Endothelial cell of umbilical vein (primary cell): ENCODE measurements around the gene GRID1. TPM values are rescaled to one million over a fixed set of nuclear protein-coding genes. Genes with fewer than 3 reads are reported as not detected.

Source experiments
- BruUV-seq: library from RNA; stranded (reverse); fragments of 400-500 nt; replicated peaks from 2 replicates; lab custom pipeline; 2021; lab: Mats Ljungman, UMichigan
- CTCF ChIA-PET: fragments of 300-600, 350-600 bp; sonication (Branson Sonifier 250); formaldehyde crosslinking; loops from one replicate; lab custom pipeline; 2021; ENCODE audit warnings: antibody characterized with exemption, inconsistent platforms; lab: Charles Lee
- POLR2A ChIA-PET: fragments of 300-600, 350-600 bp; sonication (Branson Sonifier 250); formaldehyde crosslinking; loops from one replicate; lab custom pipeline; 2021; ENCODE audit warnings: antibody characterized with exemption, inconsistent platforms; lab: Charles Lee
- DNase-seq: peaks from one replicate; pipeline ENCODE4 v3.0.0-alpha.2; 2011; ENCODE audit warnings: low read depth, low spot score
- FAIRE-seq: peaks from 2 replicates; lab custom pipeline; 2011; peaks lifted over from hg19 to GRCh38; lab: Jason Lieb, UNC
- H2AFZ ChIP-seq: 2 replicates; pipeline ENCODE4 v1.6.0; 2012; ENCODE audit warnings: low read depth, low read length, control low read depth, inconsistent platforms
- H3K27ac ChIP-seq: 2 replicates; pipeline ENCODE4 v1.5.1; 2011; ENCODE audit warnings: low read depth, mild to moderate bottlenecking, control low read depth, low read length, moderate library complexity; ENCODE audit not compliant: insufficient read depth
- H3K27me3 ChIP-seq, 2 experiments: 2 replicates each; pipeline versions ENCODE4 v1.6.0 to v1.6.1; 2011; ENCODE audit warnings: low read length in 2 of 2, mixed read lengths in 1 of 2; ENCODE audit not compliant: control insufficient read depth in 2 of 2, insufficient read depth in 2 of 2
- H3K36me3 ChIP-seq, 2 experiments: 2 replicates in 1 of 2; 3 replicates in 1 of 2; pipeline ENCODE4 v1.5.1; 2011; ENCODE audit warnings: low read length in 2 of 2, mild to moderate bottlenecking in 1 of 2, moderate library complexity in 1 of 2; ENCODE audit not compliant: control insufficient read depth in 2 of 2, insufficient read depth in 2 of 2; ENCODE audit errors: extremely low read depth in 1 of 2
- H3K4me1 ChIP-seq: 3 replicates; pipeline ENCODE4 v1.5.1; 2011; ENCODE audit warnings: mild to moderate bottlenecking, low read length; ENCODE audit not compliant: control insufficient read depth, insufficient read depth; ENCODE audit errors: extremely low read depth
- H3K4me2 ChIP-seq: 2 replicates; pipeline ENCODE4 v1.6.1; 2011; ENCODE audit warnings: low read length, control low read depth, mixed read lengths; ENCODE audit not compliant: insufficient read depth
- H3K4me3 ChIP-seq, 3 experiments: fragments of 200-600 bp in 1 of 3; sonication (generic), shearing (Covaris generic) in 1 of 3; replicated peaks in 1 of 3; 2 replicates each; pipeline ENCODE4 v1.5.1; 2011 to 2016; ENCODE audit warnings: control low read depth in 3 of 3, low read length in 3 of 3, mild to moderate bottlenecking in 2 of 3, inconsistent platforms in 1 of 3, low read depth in 1 of 3, moderate library complexity in 1 of 3; ENCODE audit not compliant: insufficient read depth in 1 of 3
- H3K79me2 ChIP-seq: 2 replicates; pipeline ENCODE4 v1.6.0; 2012; ENCODE audit warnings: low read length, inconsistent platforms; ENCODE audit not compliant: control insufficient read depth, insufficient read depth
- H3K9ac ChIP-seq: replicated peaks from 2 replicates; pipeline ENCODE3; 2011; ENCODE audit warnings: low read length, control low read depth; ENCODE audit not compliant: insufficient read depth; ENCODE audit errors: extremely low read depth
- H3K9me1 ChIP-seq: replicated peaks from 3 replicates; pipeline ENCODE4 v1.6.0; 2011; ENCODE audit warnings: mild to moderate bottlenecking, low read length; ENCODE audit not compliant: control insufficient read depth, insufficient read depth; ENCODE audit errors: extremely low read depth
- H3K9me3 ChIP-seq: replicated peaks from 2 replicates; pipeline ENCODE4 v1.5.1; 2012; ENCODE audit warnings: low read length, inconsistent platforms; ENCODE audit not compliant: control insufficient read depth, insufficient read depth
- H4K20me1 ChIP-seq: replicated peaks from 2 replicates; pipeline ENCODE3; 2011; ENCODE audit warnings: mild to moderate bottlenecking, low read length; ENCODE audit not compliant: control insufficient read depth, insufficient read depth; ENCODE audit errors: extremely low read depth
- CTCF ChIP-seq, 2 donors: IDR thresholded peaks; 1 replicate in 1 of 2; 2 replicates in 1 of 2; pipeline ENCODE4 v1.5.1; 2011; ENCODE audit warnings: low read length in 2 of 2, mild to moderate bottlenecking in 2 of 2, moderate library complexity in 2 of 2, control low read depth in 1 of 2, inconsistent platforms in 1 of 2, low read depth in 1 of 2; ENCODE audit not compliant: insufficient read depth in 1 of 2; ENCODE audit errors: extremely low read depth in 1 of 2
- EZH2 ChIP-seq: IDR thresholded peaks from 2 replicates; pipeline ENCODE4 v1.6.1; 2012; ENCODE audit warnings: borderline replicate concordance, low read depth, mild to moderate bottlenecking, moderate library complexity, low read length, inconsistent platforms; ENCODE audit not compliant: severe bottlenecking
- FOS ChIP-seq: IDR thresholded peaks from 2 replicates; pipeline ENCODE4 v1.6.1; 2011; ENCODE audit warnings: mild to moderate bottlenecking, low read length, moderate library complexity, borderline replicate concordance; ENCODE audit not compliant: insufficient read depth
- GATA2 ChIP-seq: IDR thresholded peaks from 2 replicates; pipeline ENCODE4 v1.7.0; 2011; ENCODE audit warnings: low read depth, mild to moderate bottlenecking, moderate library complexity, mixed read lengths, low read length; ENCODE audit not compliant: insufficient read length, insufficient read depth
- JUN ChIP-seq: IDR thresholded peaks from 2 replicates; pipeline ENCODE4 v1.6.1; 2011; ENCODE audit warnings: borderline replicate concordance, low read depth; ENCODE audit not compliant: insufficient read length, insufficient read depth
- MAX ChIP-seq: IDR thresholded peaks from 2 replicates; pipeline ENCODE4 v1.6.1; 2011; ENCODE audit not compliant: insufficient read depth, insufficient read length
- MYC ChIP-seq: IDR thresholded peaks from one replicate; pipeline ENCODE4 v1.6.1; 2011; ENCODE audit warnings: mild to moderate bottlenecking, low read depth, low read length
- POLR2A ChIP-seq: IDR thresholded peaks from 2 replicates; pipeline ENCODE4 v1.6.1; 2012; ENCODE audit warnings: low read depth, mild to moderate bottlenecking, control low read depth, low read length
- POLR2AphosphoS5 ChIP-seq: IDR thresholded peaks from 2 replicates; pipeline ENCODE4 v1.6.1; 2012; ENCODE audit warnings: low read depth, mild to moderate bottlenecking, control low read depth, low read length, moderate library complexity; ENCODE audit not compliant: insufficient read depth
- dilution Hi-C: fragments of 300-500 bp; cut with MboI; formaldehyde crosslinking; loops from one replicate; pipeline ENCODE4 v1.15.0; 2019; ENCODE audit warnings: low sequenced_read_pairs; ENCODE audit not compliant: extremely low pct_ligation_motif_present
- intact Hi-C: fragments of 100-400 bp; cut with micrococcal nuclease; formaldehyde crosslinking; loops from one replicate; pipeline ENCODE4 v1.10.0; 2022
- polyA plus RNA-seq, 4 experiments: library from polyadenylated mRNA; depleted of rRNA in 3 of 4; stranded (reverse) in 3 of 4; unstranded in 1 of 4; fragments of >200 nt; gene quantifications; 2 replicates each; pipeline versions ENCODE4 v1.2.1 to v1.2.3, GENCODE V29; 2011 to 2012; ENCODE audit warnings: missing spikeins in 1 of 4
- total RNA-seq: library from RNA; stranded (reverse); gene quantifications from 2 replicates; pipeline ENCODE4 v1.2.3, GENCODE V29; 2021

The GRID1 gene
- total and polyA plus RNA-seq, 2 donors (not counting 3 experiments of a cell fraction or from before 2014, with no cell fraction given), result not detected

GRCh38 chr10:86187499-86188239 lies 178.9 kb downstream of the GRID1 start:
- no TSS peak for BruUV-seq
- H4K20me1 ChIP-seq, result no peaks in the 10 kb centered on the region
- H3K36me3 ChIP-seq, result no peaks in the 10 kb centered on the region
- no peak overlapping the region for H3K4me3 ChIP-seq
- H3K4me2 ChIP-seq, result no peak overlapping the region
- H3K9me1 ChIP-seq, result no peaks in the 10 kb centered on the region
- ChIA-PET CTCF (no interaction called here), POLR2A (no interaction called here)
- dilution Hi-C loops, result no loop called here
- no peak overlapping the region for H3K27ac ChIP-seq
- H3K4me1 ChIP-seq, result no peaks in the 10 kb centered on the region
- H3K9me3 ChIP-seq, result no peaks in the 10 kb centered on the region
- intact Hi-C loops, result no loop called here
- H3K79me2 ChIP-seq, result no peaks in the 10 kb centered on the region
- H2AFZ ChIP-seq, result no peak overlapping the region
- FAIRE-seq (no peak), DNase-seq (no peak)
- no peak overlapping the region for H3K9ac ChIP-seq
- H3K27me3 ChIP-seq, result no peaks in the 10 kb centered on the region
- TF ChIP-seq MYC, result no peak
- no peak for TF ChIP-seq EZH2
- TF ChIP-seq JUN, result no peak
- no peak for TF ChIP-seq CTCF (IDR thresholded peaks at IDR 0.05; ENCODE audit: extremely low read depth in 1 of 2, insufficient read depth in 1 of 2, low read depth in 1 of 2, low read length in 2 of 2)
- TF ChIP-seq GATA2, result no peak
- no peak for TF ChIP-seq POLR2AphosphoS5
- no peak for TF ChIP-seq MAX
- no peak for TF ChIP-seq FOS
- TF ChIP-seq POLR2A, result no peak
